Measurements from ENCODE around the gene BPNT1. TPM values are rescaled to one million over a fixed set of nuclear protein-coding genes. Genes with fewer than 3 reads are reported as not detected.
A peak's percentile ranks its signal among the peaks of the same experiment; 100 is the strongest.

BPNT1 gene
- total and polyA plus RNA-seq, 11 donors, result 7.4 to 25.8 (median 18.8) TPM

- WGBS, 4 donors, result 58 to 74% (median 64%) methylated on average over 2 to 3 of the region's 3 CpGs
- H3K36me3 ChIP-seq, result peaks cover 0 to 75% (median 71%) of the 10 kb centered on the region in 9 donors
- DNase-seq (no peak), ATAC-seq (no peak)
- TF ChIP-seq POLR2A (IDR thresholded peaks at IDR 0.05), result no peak
- no peak for TF ChIP-seq CTCF (IDR thresholded peaks at IDR 0.05)
- intact Hi-C loops (cut with DNase I), result no loop called here
- no peaks in the 10 kb centered on the region for H3K4me1 ChIP-seq
- no peak overlapping the region for H3K4me3 ChIP-seq
- H3K27ac ChIP-seq, result no peak overlapping the region
- no peaks in the 10 kb centered on the region for H3K27me3 ChIP-seq
- no peaks in the 10 kb centered on the region for H3K9me3 ChIP-seq
Measured at GRCh38 chr1:220032911-220033310, 56.7 kb downstream of the BPNT1 start.

- H3K9me3 ChIP-seq, result no peaks in the 10 kb centered on the region
- whole genome bisulfite sequencing, 4 donors, result 84 to 90% (median 87%) methylated on average over 2 of the region's 2 CpGs
- intact Hi-C loops (cut with DNase I), result no loop called here
- peaks cover 0 to 87% (median 75%) of the 10 kb centered on the region in 9 donors for H3K36me3 ChIP-seq
- no peaks in the 10 kb centered on the region for H3K4me1 ChIP-seq
- no peak for ATAC-seq
- TF ChIP-seq POLR2A (IDR thresholded peaks at IDR 0.05), result no peak
- no peak for DNase-seq
- H3K4me3 ChIP-seq, result no peak overlapping the region
- H3K27me3 ChIP-seq, result no peaks in the 10 kb centered on the region
- H3K27ac ChIP-seq, result no peak overlapping the region
Measured at GRCh38 chr1:220031287-220031686, 58.3 kb downstream of the BPNT1 start.

- no peak for DNase-seq
- no peak for TF ChIP-seq CTCF (IDR thresholded peaks at IDR 0.05)
- TF ChIP-seq POLR2A (IDR thresholded peaks at IDR 0.05), result no peak
- no peak overlapping the region for H3K4me3 ChIP-seq
- no peak overlapping the region for H3K27ac ChIP-seq
- ATAC-seq, result no peak
- H3K4me1 ChIP-seq, result no peaks in the 10 kb centered on the region
- WGBS, 4 donors, result 84 to 89% (median 85%) methylated on average over 4 of the region's 4 CpGs
- H3K9me3 ChIP-seq, result no peaks in the 10 kb centered on the region
- intact Hi-C loops (cut with DNase I), result no loop called here
- no peaks in the 10 kb centered on the region for H3K27me3 ChIP-seq
- peaks cover 0 to 99% (median 88%) of the 10 kb centered on the region in 9 donors for H3K36me3 ChIP-seq
Measured at GRCh38 chr1:220028346-220028895, 61.2 kb downstream of the BPNT1 start.

GRCh38 chr1:220019071-220019470 is 70.5 kb downstream of the BPNT1 start:
- no peak for ATAC-seq
- TF ChIP-seq POLR2A (IDR thresholded peaks at IDR 0.05), result no peak
- no peak for TF ChIP-seq CTCF (IDR thresholded peaks at IDR 0.05)
- Histone ChIP-seq H3K9me3 (no peaks in the 10 kb centered on the region), H3K4me1 (peaks cover 0 to 4% (median 0%) of the 10 kb centered on the region in 12 donors), H3K27me3 (no peaks in the 10 kb centered on the region), H3K36me3 (peaks cover 0 to 100% (median 79%) of the 10 kb centered on the region in 9 donors), H3K27ac (no peak overlapping the region), H3K4me3 (no peak overlapping the region)
- intact Hi-C loops (cut with DNase I), result loop anchor here in 1 of 10 donors (5.0 kb wide), 1 partner anchor 37 kb away; no protein-coding TSS in a partner anchor
- no peak for DNase-seq

GRCh38 chr1:220013497-220013896 is 76.1 kb downstream of the BPNT1 start:
- intact Hi-C loops (cut with DNase I), result no loop called here
- DNase-seq (no peak), ATAC-seq (peak in 1 of 4 donors; percentile 53)
- H3K9me3 ChIP-seq, result no peaks in the 10 kb centered on the region
- H3K4me1 ChIP-seq, result peaks cover 0 to 16% (median 2%) of the 10 kb centered on the region in 12 donors
- no peak for TF ChIP-seq CTCF (IDR thresholded peaks at IDR 0.05)
- TF ChIP-seq POLR2A (IDR thresholded peaks at IDR 0.05), result no peak
- peaks cover 4 to 97% (median 68%) of the 10 kb centered on the region in 9 donors for H3K36me3 ChIP-seq
- 71 to 81% (median 75%) methylated on average over 3 of the region's 3 CpGs for WGBS, 4 donors
- H3K27ac ChIP-seq, result peak overlapping the region in 1 of 12 donors; percentile 4
- no peaks in the 10 kb centered on the region for H3K27me3 ChIP-seq
- no peak overlapping the region for H3K4me3 ChIP-seq

Data from heart left ventricle (tissue), 16 donors.